ENCODE measurements around the gene CHMP3. TPM values are rescaled to one million over a fixed set of nuclear protein-coding genes. Genes with fewer than 3 reads are reported as not detected.

CHMP3 gene
- total and polyA plus RNA-seq, 2 of the 8 experiments (the other 6 are each of a cell fraction or from before 2014, with no cell fraction given) = 11.7 to 21.9 TPM

DNA sequence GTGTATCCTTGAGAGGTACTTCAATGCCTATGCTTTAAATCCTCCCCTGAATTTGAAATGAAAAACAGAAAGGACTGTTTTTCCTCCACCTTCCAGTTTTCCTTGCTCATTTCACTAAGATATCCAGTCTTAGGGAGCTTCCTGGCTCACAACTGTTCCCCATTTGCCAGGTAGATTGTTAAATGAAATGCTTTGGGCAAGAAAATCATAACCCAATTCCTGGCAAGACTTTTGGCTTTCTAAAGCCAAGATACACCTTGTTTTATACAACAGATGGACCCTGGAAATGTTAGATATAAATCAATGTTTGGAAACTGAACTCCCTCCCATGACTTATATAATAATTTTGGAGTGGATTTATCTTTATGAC is 3.6 kb upstream of the CHMP3 start:
- Histone ChIP-seq H2BK120ac (replicated peaks; ENCODE audit: low read depth, low read length) (no peak overlapping the region), H3K27me3 (replicated peaks in 1 of 4; ENCODE audit: control insufficient read depth in 3 of 4, extremely low read depth in 1 of 4, insufficient read depth in 3 of 4, low read length in 3 of 4) (peaks cover 0 to 2% (median 0%) of the 10 kb centered on the region in 4 experiments; a peak in 3 of 7 replicates), H3K18ac (ENCODE audit: extremely low read depth, low read length) (no peak overlapping the region), H2BK12ac (ENCODE audit: low read depth, low read length) (no peak overlapping the region), H3K4me3 (ENCODE audit: extremely low read depth in 1 of 4, insufficient read depth in 2 of 4, low read depth in 3 of 4, low read length in 4 of 4) (no peak overlapping the region), H3K4me2 (ENCODE audit: insufficient read depth in 1 of 2, low read depth in 2 of 2, low read length in 2 of 2) (no peak overlapping the region), H3K14ac (ENCODE audit: insufficient read length) (no peak overlapping the region), H2AK5ac (ENCODE audit: low read depth, low read length) (no peak overlapping the region), H2BK5ac (ENCODE audit: low read depth, low read length) (no peak overlapping the region), H3K56ac (replicated peaks; ENCODE audit: insufficient read length, low read depth, low read length) (no peak overlapping the region), H2BK15ac (ENCODE audit: low read length) (no peak overlapping the region), H3K23ac (ENCODE audit: insufficient read length) (no peak overlapping the region), H2AFZ (ENCODE audit: low read length) (no peak overlapping the region), H3K23me2 (ENCODE audit: low read depth, low read length) (peaks cover 5% of the 10 kb centered on the region; the same call in 1 of the 2 replicates), H3K4ac (replicated peaks; ENCODE audit: insufficient read length, low read depth, low read length) (no peak overlapping the region), H2BK20ac (ENCODE audit: low read length) (no peak overlapping the region), H3K36me3 (ENCODE audit: control insufficient read depth in 2 of 4, insufficient read depth in 4 of 4, low read length in 3 of 4) (no peaks in the 10 kb centered on the region), H3K79me2 (ENCODE audit: control insufficient read depth in 1 of 2, insufficient read depth in 2 of 2, low read length in 2 of 2) (peaks cover 0 to 8% of the 10 kb centered on the region in 2 experiments; a peak in 2 of 4 replicates), H3K9ac (replicated peaks in 1 of 4; ENCODE audit: extremely low read depth in 1 of 4, low read depth in 3 of 4, low read length in 3 of 4) (no peak overlapping the region), H4K5ac (ENCODE audit: insufficient read length, low read depth, low read length) (no peak overlapping the region), H4K8ac (ENCODE audit: extremely low read depth, insufficient read depth, low read length) (no peak overlapping the region), H4K91ac (replicated peaks; ENCODE audit: insufficient read length, low read length) (no peak overlapping the region), H3K79me1 (ENCODE audit: low read depth, low read length) (no peaks in the 10 kb centered on the region), H3K9me3 (ENCODE audit: insufficient read depth in 2 of 2, low read depth in 1 of 2, low read length in 1 of 2) (no peaks in the 10 kb centered on the region), H3K4me1 (replicated peaks in 1 of 4; ENCODE audit: control insufficient read depth in 3 of 4, insufficient read depth in 4 of 4, low read length in 3 of 4) (peaks cover 0 to 3% (median 0%) of the 10 kb centered on the region in 4 experiments; a peak in 2 of 7 replicates), H3K27ac (ENCODE audit: low read depth, low read length) (no peak overlapping the region), H4K20me1 (replicated peaks in 1 of 2; ENCODE audit: control insufficient read depth in 1 of 2, insufficient read depth in 2 of 2, low read length in 2 of 2) (no peaks in the 10 kb centered on the region)
- POLR2A ChIA-PET (ENCODE audit: partially characterized antibody) = no interaction called here
- FAIRE-seq (no peak), DNase-seq (ENCODE audit: low read depth in 1 of 2, low spot score in 2 of 2) (no peak)
- CTCF ChIA-PET (ENCODE audit: partially characterized antibody) = no interaction called here
- TF ChIP-seq CHD1 (IDR thresholded peaks at IDR 0.05; ENCODE audit: low read depth, low read length) = no peak
- TF ChIP-seq JUN (IDR thresholded peaks at IDR 0.05; ENCODE audit: low read depth, low read length) = no peak
- no peak for TF ChIP-seq EP300 (IDR thresholded peaks at IDR 0.05; ENCODE audit: borderline replicate concordance in 1 of 2, low read depth in 2 of 2, low read length in 2 of 2)
- TF ChIP-seq HDAC6 (IDR thresholded peaks at IDR 0.05; ENCODE audit: low read depth, low read length) = no peak
- no peak for TF ChIP-seq MAFK (IDR thresholded peaks at IDR 0.05; ENCODE audit: low read depth, low read length)
- no peak for TF ChIP-seq NANOG (IDR thresholded peaks at IDR 0.05; ENCODE audit: insufficient read depth, low read depth, low read length, poor library complexity, severe bottlenecking)
- TF ChIP-seq, protein P1, sequence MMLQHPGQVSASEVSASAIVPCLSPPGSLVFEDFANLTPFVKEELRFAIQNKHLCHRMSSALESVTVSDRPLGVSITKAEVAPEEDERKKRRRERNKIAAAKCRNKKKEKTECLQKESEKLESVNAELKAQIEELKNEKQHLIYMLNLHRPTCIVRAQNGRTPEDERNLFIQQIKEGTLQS (IDR thresholded peaks at IDR 0.05; ENCODE audit: insufficient read depth, low read depth, low read length) = no peak
- TF ChIP-seq CBX5 (IDR thresholded peaks at IDR 0.05; ENCODE audit: low read depth, low read length) = no peak
- no peak for TF ChIP-seq RAD21 (IDR thresholded peaks at IDR 0.05 in 1 of 2, conservative IDR thresholded peaks at IDR 0.05 in 1 of 2; ENCODE audit: low read depth in 2 of 2, low read length in 2 of 2)
- no peak for TF ChIP-seq SRF (IDR thresholded peaks at IDR 0.05; ENCODE audit: low read depth, low read length)
- no peak for TF ChIP-seq SIRT6 (IDR thresholded peaks at IDR 0.05; ENCODE audit: low read length)
- no peak for TF ChIP-seq NRF1 (IDR thresholded peaks at IDR 0.05; ENCODE audit: low read depth, low read length)
- no peak for TF ChIP-seq TCF12 (IDR thresholded peaks at IDR 0.05; ENCODE audit: low read depth, low read length)

Data from H1 (cell line).